DOHH2 (cell line): ENCODE results near the gene ETNPPL.

Experiments used
- CTCF ChIP-seq: fragments of 200-600 bp; sonication (generic); IDR thresholded peaks from one replicate; pipeline ENCODE4 v1.5.1; 2014; ENCODE audit warnings: antibody characterized with exemption, mild to moderate bottlenecking, low read depth, low read length; ENCODE audit not compliant: poor library complexity, severe bottlenecking
- EZH2phosphoT487 ChIP-seq: fragments of 200-600 bp; sonication (generic); IDR thresholded peaks from 2 replicates; pipeline ENCODE4 v1.6.1; 2017; ENCODE audit warnings: borderline replicate concordance, mild to moderate bottlenecking, antibody characterized with exemption, low read length, moderate library complexity, mixed read lengths

DNA sequence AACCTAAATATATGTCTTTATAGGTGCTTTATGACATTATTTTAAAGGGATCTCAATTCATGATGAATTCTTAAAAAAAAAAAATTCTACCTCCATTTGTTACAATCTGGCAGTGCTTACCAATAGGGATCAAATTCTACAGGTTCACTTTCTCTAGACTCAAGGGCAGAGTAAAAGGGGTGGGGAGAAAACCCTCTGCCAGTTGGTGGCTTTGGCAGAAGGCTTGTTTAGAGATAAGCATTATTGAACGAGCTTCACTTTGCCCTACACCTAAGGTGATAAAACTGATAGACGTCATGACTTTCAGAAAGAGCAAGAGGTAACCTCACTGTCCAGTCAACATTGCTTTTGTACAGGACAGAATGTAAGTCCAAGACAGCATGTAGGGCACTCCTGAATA, 58.9 kb downstream of the ETNPPL start:
- TF ChIP-seq CTCF (no peak), EZH2phosphoT487 (no peak)
